AG04450 (cell line): ENCODE measurements around the gene SLC10A4. TPM values are rescaled to one million over a fixed set of nuclear protein-coding genes. Genes with fewer than 3 reads are reported as not detected.
"Not testable (repeated sequence)": the region's sequence is repeated elsewhere in the genome, so short reads cannot be mapped to it uniquely, and the experiment has no call there.

Experiments used
- CTCF ChIA-PET: fragments of 300-600, 350-600 bp; formaldehyde crosslinking; extraction: SDS; loops from one replicate; lab custom pipeline; 2022; ENCODE audit warnings: antibody characterized with exemption, inconsistent platforms; lab: Charles Lee
- POLR2A ChIA-PET: fragments of 350-600 bp; formaldehyde crosslinking; extraction: SDS; loops from one replicate; lab custom pipeline; 2021; ENCODE audit warnings: antibody characterized with exemption, inconsistent platforms; lab: Yijun Ruan, JAX
- DNase-seq: peaks from one replicate; pipeline ENCODE4 v3.0.0-alpha.2; 2011; ENCODE audit warnings: low read depth, low spot score
- H3K27ac ChIP-seq: one replicate; pipeline ENCODE4 v1.5.1; 2012; ENCODE audit warnings: low read depth, low read length, control low read depth
- H3K27me3 ChIP-seq: one replicate; pipeline ENCODE4 v1.6.0; 2012; ENCODE audit warnings: low read length; ENCODE audit not compliant: control insufficient read depth, insufficient read depth
- H3K4me3 ChIP-seq: 2 replicates; pipeline ENCODE4 v1.5.1; 2011; ENCODE audit warnings: mild to moderate bottlenecking, low read depth, low read length, control low read depth
- H3K9me3 ChIP-seq: 2 replicates; pipeline ENCODE4 v1.5.1; 2012; ENCODE audit warnings: low read length; ENCODE audit not compliant: control insufficient read depth, insufficient read depth
- CTCF ChIP-seq: IDR thresholded peaks from 2 replicates; pipeline ENCODE4 v1.5.1; 2011; ENCODE audit warnings: low read depth, low read length, control low read depth, inconsistent platforms
- polyA minus RNA-seq: library from RNA; depleted of rRNA, polyadenylated mRNA; stranded (reverse); fragments of >200 nt; gene quantifications from 2 replicates; pipeline ENCODE4 v1.2.3, GENCODE V29; 2011; rRNA and poly(A)+ RNA removed
- polyA plus RNA-seq: library from polyadenylated mRNA; depleted of rRNA; stranded (reverse); fragments of >200 nt; gene quantifications from 2 replicates; pipeline ENCODE4 v1.2.3, GENCODE V29; 2011; rRNA removed

The SLC10A4 gene
- polyA plus RNA-seq (not detected in 2 replicates), polyA minus RNA-seq (not detected in 2 replicates)

- Histone ChIP-seq H3K9me3 (peaks cover 4% of the 10 kb centered on the region), H3K27ac (no peak within 1 kb of the TSS), H3K27me3 (peaks cover 69% of the 10 kb centered on the region), H3K4me3 (0 out of 2 replicates have a peak within 1 kb of the TSS, but pooled peaks have one; percentile 4)
- DNase-seq, result no peak
- ChIA-PET CTCF (interaction anchor here (0.6 to 1.1 kb wide), 2 partner anchors 480 to 555 kb away, joined by 3 read pairs; no protein-coding TSS in a partner anchor), POLR2A (no interaction called here)
- no peak for TF ChIP-seq CTCF
Observed at GRCh38 chr4:48483006-48483776, at the start of gene SLC10A4. Gene SLC10A4 (plus strand): TSS chr4:48483343. CDS start chr4:48483562, 219 bp downstream.

- CTCF ChIA-PET, result interaction anchor here (1.4 kb wide), 1 partner anchor 9 kb away, joined by 3 read pairs; no protein-coding TSS in a partner anchor
- DNase-seq, result no peak
- no peak overlapping the region for H3K27ac ChIP-seq
Observed at GRCh38 chr4:48436318-48436717, 46.8 kb upstream of the SLC10A4 start.

GRCh38 chr4:48439988-48440387 lies 43.2 kb upstream of the SLC10A4 start:
- DNase-seq, result no peak
- no peak overlapping the region for H3K4me3 ChIP-seq
- ChIA-PET POLR2A (no interaction called here), CTCF (no interaction called here)
- H3K27me3 ChIP-seq, result no peaks in the 10 kb centered on the region
- no peaks in the 10 kb centered on the region for H3K9me3 ChIP-seq
- no peak for TF ChIP-seq CTCF
- H3K27ac ChIP-seq, result no peak overlapping the region

More at GRCh38 chr4:48436318-48436717, 46.8 kb upstream of the SLC10A4 start:
- Histone ChIP-seq H3K9me3 (no peaks in the 10 kb centered on the region), H3K27me3 (no peaks in the 10 kb centered on the region), H3K4me3 (no peak overlapping the region)
- TF ChIP-seq CTCF, result no peak
- POLR2A ChIA-PET, result no interaction called here

- POLR2A ChIA-PET, CTCF ChIA-PET, DNase-seq, H3K9me3 ChIP-seq, H3K27ac ChIP-seq, H3K4me3 ChIP-seq, H3K27me3 ChIP-seq: not testable (repeated sequence)
Observed at GRCh38 chr4:48440914-48441313, 42.2 kb upstream of the SLC10A4 start.

- no peak overlapping the region for H3K27ac ChIP-seq
- no peaks in the 10 kb centered on the region for H3K9me3 ChIP-seq
- peaks cover 4% of the 10 kb centered on the region for H3K27me3 ChIP-seq
- no peak overlapping the region for H3K4me3 ChIP-seq
- ChIA-PET POLR2A (no interaction called here), CTCF (interaction anchor here (0.8 to 3.6 kb wide), 7 partner anchors 9 to 100 kb away, joined by 3 to 33 read pairs (median 3); no protein-coding TSS in a partner anchor)
- DNase-seq, result no peak
- TF ChIP-seq CTCF, result peak; percentile 50
Observed at GRCh38 chr4:48445704-48446103, 37.4 kb upstream of the SLC10A4 start.
